ENCODE data around the gene MMP14. TPM values are rescaled to one million over a fixed set of nuclear protein-coding genes. Genes with fewer than 3 reads are reported as not detected.

Gene MMP14
- total RNA-seq, 1 donor from 2014 or later: 187 TPM

- peaks cover 16 to 56% of the 10 kb centered on the region in 2 donors for H3K36me3 ChIP-seq
- no peaks in the 10 kb centered on the region for H3K9me3 ChIP-seq
- intact Hi-C loops (cut with DNase I): no loop called here
- peaks cover 15% of the 10 kb centered on the region for H3K4me1 ChIP-seq
- no peak for TF ChIP-seq POLR2A (IDR thresholded peaks at IDR 0.05)
- no peak for TF ChIP-seq POLR2AphosphoS5 (IDR thresholded peaks at IDR 0.05; ENCODE audit: insufficient read depth in 1 of 2, low read depth in 1 of 2)
- no peak for TF ChIP-seq CTCF (IDR thresholded peaks at IDR 0.05)
- H3K27ac ChIP-seq: no peak overlapping the region
- no peaks in the 10 kb centered on the region for H3K27me3 ChIP-seq
- no peak for DNase-seq (ENCODE audit: extremely low spot score in 2 of 2)
- H3K4me3 ChIP-seq: no peak overlapping the region
These were observed 40.7 kb downstream of the MMP14 start for GRCh38 chr14:22877000-22877501.

- H3K27me3 ChIP-seq: no peaks in the 10 kb centered on the region
- no peak for TF ChIP-seq CTCF (IDR thresholded peaks at IDR 0.05)
- H3K9me3 ChIP-seq: no peaks in the 10 kb centered on the region
- intact Hi-C loops (cut with DNase I): no loop called here
- H3K27ac ChIP-seq: no peak overlapping the region
- DNase-seq (ENCODE audit: extremely low spot score in 2 of 2): no peak
- H3K36me3 ChIP-seq: peaks cover 16 to 56% of the 10 kb centered on the region in 2 donors
- H3K4me1 ChIP-seq: peaks cover 10% of the 10 kb centered on the region
- H3K4me3 ChIP-seq: no peak overlapping the region
These were observed 42.2 kb downstream of the MMP14 start for GRCh38 chr14:22878271-22879246.

GRCh38 chr14:22882064-22882463 lies 45.7 kb downstream of the MMP14 start:
- H3K4me1 ChIP-seq: peaks cover 13% of the 10 kb centered on the region
- no peak for DNase-seq (ENCODE audit: extremely low spot score in 2 of 2)
- intact Hi-C loops (cut with DNase I): no loop called here
- TF ChIP-seq POLR2AphosphoS5 (IDR thresholded peaks at IDR 0.05; ENCODE audit: insufficient read depth in 1 of 2, low read depth in 1 of 2): no peak
- no peak for TF ChIP-seq POLR2A (IDR thresholded peaks at IDR 0.05)
- TF ChIP-seq CTCF (IDR thresholded peaks at IDR 0.05): no peak
- no peaks in the 10 kb centered on the region for H3K27me3 ChIP-seq
- H3K27ac ChIP-seq: no peak overlapping the region
- no peaks in the 10 kb centered on the region for H3K9me3 ChIP-seq
- peaks cover 5 to 21% of the 10 kb centered on the region in 2 donors for H3K36me3 ChIP-seq
- H3K4me3 ChIP-seq: no peak overlapping the region

- no peak overlapping the region for H3K27ac ChIP-seq
- no peak for TF ChIP-seq CTCF (IDR thresholded peaks at IDR 0.05)
- no peak for TF ChIP-seq POLR2AphosphoS5 (IDR thresholded peaks at IDR 0.05; ENCODE audit: insufficient read depth in 1 of 2, low read depth in 1 of 2)
- TF ChIP-seq POLR2A (IDR thresholded peaks at IDR 0.05): no peak
- H3K4me3 ChIP-seq: no peak overlapping the region
- peaks cover 0 to 15% of the 10 kb centered on the region in 2 donors for H3K36me3 ChIP-seq
- intact Hi-C loops (cut with DNase I): no loop called here
- no peaks in the 10 kb centered on the region for H3K27me3 ChIP-seq
- peaks cover 19% of the 10 kb centered on the region for H3K4me1 ChIP-seq
- H3K9me3 ChIP-seq: no peaks in the 10 kb centered on the region
- DNase-seq (ENCODE audit: extremely low spot score in 2 of 2): no peak
These were observed 46.3 kb downstream of the MMP14 start for GRCh38 chr14:22882529-22883172.

All from vagina (tissue), 2 donors.